SKM-1 treated with dmso at 0.1 percent for 144 hours (cell line): Measurements from ENCODE around the gene SYNRG.
A peak's percentile ranks its signal among the peaks of the same experiment; 100 is the strongest.
"Not testable (repeated sequence)": the region's sequence is repeated elsewhere in the genome, so short reads cannot be mapped to it uniquely, and the experiment has no call there.

ENCODE experiments used
- DNase-seq: peaks from one replicate; lab custom pipeline; 2025; ENCODE audit not compliant: unreplicated experiment; lab: John Stamatoyannopoulos, UW

Gene SYNRG

GRCh38 chr17:37609170-37610040 is at the start of gene SYNRG:
Gene SYNRG (minus strand): TSS chr17:37609418. CDS start chr17:37609355, 63 bp downstream.
- peak; percentile 89 for DNase-seq

GRCh38 chr17:37657202-37657601 is 48.0 kb upstream of the SYNRG start:
- DNase-seq: no peak

DNA sequence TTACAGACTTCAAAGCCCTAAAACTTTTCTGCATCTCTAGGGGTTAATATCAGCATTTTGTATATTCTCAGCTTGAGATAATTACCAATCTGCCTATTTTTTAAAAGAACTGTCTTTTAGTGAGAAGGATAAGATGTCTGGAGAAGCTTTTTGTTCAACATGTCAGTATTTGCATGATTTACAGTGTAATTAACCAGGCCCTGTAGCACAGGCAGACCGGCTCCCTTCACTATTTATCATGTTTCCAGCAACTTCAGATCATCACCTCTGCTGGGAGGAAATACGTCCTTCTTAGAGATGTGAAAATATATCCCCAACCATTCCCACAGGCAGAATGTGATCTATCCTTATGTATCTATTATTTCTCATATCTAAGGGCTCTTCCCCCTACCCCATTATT is 42.6 kb upstream of the SYNRG start:
- DNase-seq: no peak

DNA sequence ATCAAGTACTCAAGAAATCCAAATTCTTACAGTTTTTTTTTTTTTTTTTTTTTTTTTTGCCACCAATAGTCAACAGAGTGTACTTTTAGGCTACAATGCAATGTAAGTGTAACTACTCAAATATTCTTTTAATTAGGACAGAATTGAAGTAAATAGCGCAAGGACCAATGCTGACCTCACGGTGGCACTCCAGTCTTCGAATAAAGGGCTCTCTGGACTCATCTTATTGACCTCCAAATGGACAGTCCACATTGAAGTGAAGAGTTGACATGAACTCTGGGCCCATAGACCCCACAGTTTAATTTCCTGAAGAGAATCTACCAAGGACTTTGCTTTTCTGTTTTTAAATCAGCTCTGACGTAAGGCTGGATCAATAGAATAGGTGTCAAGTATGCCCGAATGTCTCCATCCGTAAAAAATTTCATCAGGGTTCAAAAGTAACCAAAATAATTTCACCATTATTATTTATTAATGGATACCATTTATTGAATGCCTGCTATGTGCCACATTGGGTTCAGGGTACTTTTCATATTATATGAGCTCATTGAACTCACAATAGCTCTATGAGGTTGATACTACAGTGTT is 41.3 kb upstream of the SYNRG start:
- peak; percentile 10 for DNase-seq

DNA sequence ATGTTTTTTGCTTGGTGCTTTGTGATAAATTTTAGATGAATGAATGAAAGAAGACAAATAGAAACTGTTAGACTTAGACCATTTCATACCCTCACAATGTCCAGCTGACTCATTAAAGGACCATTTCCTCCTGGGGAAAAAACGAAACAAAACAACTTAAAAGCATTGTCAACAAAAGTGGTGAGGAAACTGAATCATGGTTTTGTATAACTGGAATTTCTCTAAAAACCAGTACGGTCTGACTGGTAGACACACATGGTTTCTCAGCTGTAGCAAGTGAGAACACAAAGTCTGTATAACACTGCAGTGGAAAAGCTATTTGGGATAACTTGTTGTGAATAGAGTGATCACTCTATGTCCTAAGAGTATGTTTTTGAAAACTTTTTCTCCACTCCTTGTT is 39.3 kb upstream of the SYNRG start:
- no peak for DNase-seq

- no peak for DNase-seq
Observed at GRCh38 chr17:37647856-37648255, 38.6 kb upstream of the SYNRG start.

- no peak for DNase-seq
Observed at GRCh38 chr17:37643869-37644268, 34.7 kb upstream of the SYNRG start.

DNA sequence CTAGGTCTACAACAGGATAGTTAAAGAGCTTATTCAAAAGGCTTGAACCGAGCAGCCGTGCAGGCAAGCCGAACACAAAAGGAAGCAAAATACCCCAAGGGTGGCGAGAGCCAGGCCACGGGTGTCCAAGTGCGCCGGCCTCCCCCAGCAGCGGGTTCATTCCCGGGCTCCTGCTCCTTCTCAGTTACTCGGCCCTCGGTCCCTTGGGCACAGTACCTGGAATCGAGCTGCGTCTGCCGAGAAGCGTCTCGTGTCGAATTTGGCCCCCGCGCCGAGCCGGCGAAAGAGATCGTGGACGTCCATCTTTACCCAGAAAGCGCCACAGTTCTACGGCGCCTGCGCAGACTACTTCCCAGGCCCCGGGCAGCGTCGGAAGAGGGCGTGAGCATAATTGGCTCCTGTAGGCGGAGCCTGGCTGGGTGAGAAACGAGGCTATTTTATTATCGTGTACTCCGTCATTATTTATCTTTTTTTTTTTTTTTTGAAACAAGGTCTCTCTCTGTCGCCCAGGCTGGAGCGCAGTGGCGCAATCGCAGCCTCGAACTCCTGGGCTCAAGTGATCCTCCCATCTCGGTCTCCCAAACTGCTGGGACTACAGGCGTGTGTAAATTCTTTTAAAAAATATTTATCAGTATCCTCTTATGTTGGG is 34.0 kb upstream of the SYNRG start, which contains the start of gene DDX52:
Gene DDX52 (minus strand): TSS at position 329 of the 649 bp plus-strand sequence. CDS start 26 bp downstream, at position 303.
- DNase-seq: peak; percentile 79

GRCh38 chr17:37642681-37643080 is 33.5 kb upstream of the SYNRG start:
- DNase-seq: no peak

DNA sequence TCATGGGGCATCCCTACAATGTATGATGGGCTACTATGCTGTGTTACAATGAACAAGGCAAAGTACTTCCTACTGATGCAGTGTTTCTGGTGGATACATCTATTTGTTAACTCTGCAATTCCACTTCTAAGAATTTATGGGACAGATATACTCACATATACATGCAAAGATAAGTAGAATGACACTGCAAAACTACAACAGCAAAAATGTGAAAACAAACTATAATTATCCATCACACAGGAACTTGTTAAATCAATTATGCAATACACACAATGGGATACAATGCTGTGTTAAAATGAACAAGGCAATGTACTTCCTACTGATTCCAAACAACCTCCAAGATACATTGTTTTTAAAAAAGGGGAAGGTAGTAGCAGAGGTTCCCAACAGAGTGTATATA is 30.8 kb upstream of the SYNRG start:
- DNase-seq: no peak

- no peak for DNase-seq
Observed at GRCh38 chr17:37637956-37638355, 28.7 kb upstream of the SYNRG start.

GRCh38 chr17:37616430-37616829 is 7.2 kb upstream of the SYNRG start:
- DNase-seq: not testable (repeated sequence)

DNA sequence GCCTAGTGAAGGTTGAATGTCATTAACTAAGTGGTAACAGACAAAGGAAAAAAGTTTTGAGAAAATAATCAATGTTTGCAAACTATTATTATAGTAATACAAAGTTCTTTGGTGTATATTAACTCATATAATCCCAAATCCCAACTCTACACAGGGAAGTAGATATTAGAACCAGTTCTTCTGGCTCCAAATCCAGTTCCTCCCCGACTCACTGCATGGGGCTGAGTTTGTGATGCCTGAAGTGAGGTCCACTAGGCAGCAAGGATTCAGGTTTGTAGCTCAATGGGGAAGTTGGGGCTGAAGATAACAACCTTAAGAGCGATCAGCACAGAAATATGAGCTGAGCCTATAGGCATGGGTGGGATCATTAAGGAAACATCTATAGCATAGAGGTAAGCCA is 5.6 kb upstream of the SYNRG start:
- DNase-seq: no peak

- no peak for DNase-seq
Observed at GRCh38 chr17:37614391-37614790, 5.2 kb upstream of the SYNRG start.

DNA sequence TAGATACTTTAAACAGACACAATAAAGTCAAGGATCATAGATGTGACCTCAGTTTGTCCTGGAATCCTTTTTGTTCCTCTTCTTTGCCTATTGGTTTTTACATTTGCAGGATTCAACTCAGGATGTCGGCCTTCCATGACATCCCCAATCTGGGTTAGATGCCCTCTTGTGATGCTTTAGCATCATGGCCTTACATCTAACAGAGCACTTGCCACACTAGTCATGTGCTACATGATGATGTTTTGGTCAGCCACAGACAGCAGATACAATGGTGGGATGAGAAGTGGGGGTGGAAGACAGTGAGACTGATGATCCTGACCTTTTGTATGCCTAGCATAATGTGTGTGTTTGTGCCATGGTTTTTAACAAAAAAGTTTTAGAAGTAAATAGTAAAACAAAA is 1.8 kb upstream of the SYNRG start:
- no peak for DNase-seq

DNA sequence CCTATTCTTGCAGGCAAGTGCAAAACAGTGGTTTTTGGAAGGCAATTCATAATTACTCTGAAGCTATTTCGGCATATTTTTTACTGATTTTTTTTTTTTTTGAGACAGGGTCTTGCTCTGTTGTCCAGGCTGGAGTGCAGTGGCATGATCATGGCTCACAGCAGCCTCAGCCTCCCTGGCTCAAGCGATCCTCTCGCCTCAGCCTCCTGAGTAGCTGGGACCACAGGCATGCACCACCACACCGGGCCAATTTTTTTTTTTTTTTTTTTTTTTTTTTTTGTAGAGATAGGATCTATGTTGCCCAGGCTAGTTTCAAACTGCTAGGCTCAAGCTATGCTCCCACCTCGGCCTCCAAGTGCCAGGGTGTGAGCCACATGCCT is 813 bp upstream of the SYNRG start:
- DNase-seq: not testable (repeated sequence)

GRCh38 chr17:37608351-37609169 is 658 bp downstream of the SYNRG start:
- DNase-seq: peak; percentile 28

GRCh38 chr17:37607637-37608331 is 1.4 kb downstream of the SYNRG start:
- no peak for DNase-seq

GRCh38 chr17:37605813-37606505 is 3.3 kb downstream of the SYNRG start:
- no peak for DNase-seq

GRCh38 chr17:37605081-37605480 is 4.1 kb downstream of the SYNRG start:
- no peak for DNase-seq
